HepG2 (cell line): Measurements from ENCODE around the gene RPL36AL. TPM values are rescaled to one million over a fixed set of nuclear protein-coding genes. Genes with fewer than 3 reads are reported as not detected.

Source experiments
- ATF1 ChIP-seq: IDR thresholded peaks from 2 replicates; pipeline ENCODE4 v1.6.1; 2016; ENCODE audit warnings: mild to moderate bottlenecking, control low read depth
- ATF3 ChIP-seq: sonication (generic); formaldehyde crosslinking; IDR thresholded peaks from 2 replicates; pipeline ENCODE4 v1.4.0; 2020; ENCODE audit warnings: missing genetic modification reagents
- BCL6 ChIP-seq: IDR thresholded peaks from 2 replicates; pipeline ENCODE4 v1.6.1; 2016; ENCODE audit warnings: missing genetic modification reagents, missing compliant biosample characterization
- CHD4 ChIP-seq: fragments of 200-600 bp; sonication (generic); IDR thresholded peaks from 2 replicates; pipeline ENCODE4 v1.7.0; 2017; ENCODE audit warnings: mild to moderate bottlenecking, low read length, borderline replicate concordance
- EED ChIP-seq: sonication (generic); formaldehyde crosslinking; IDR thresholded peaks from 2 replicates; pipeline ENCODE4 v1.5.0; 2020; ENCODE audit warnings: mild to moderate bottlenecking, missing genetic modification reagents
- HNF4A ChIP-seq: sonication (generic); formaldehyde crosslinking; IDR thresholded peaks from 2 replicates; pipeline ENCODE4 v1.4.0; 2020; ENCODE audit warnings: missing genetic modification reagents
- ISX ChIP-seq: sonication (generic); formaldehyde crosslinking; conservative IDR thresholded peaks from 2 replicates; pipeline ENCODE4 v1.5.0; 2020; ENCODE audit warnings: missing genetic modification reagents
- SAP130 ChIP-seq: IDR thresholded peaks from 2 replicates; pipeline ENCODE4 v1.6.1; 2016; ENCODE audit warnings: low read depth
- SSRP1 ChIP-seq: IDR thresholded peaks from 2 replicates; pipeline ENCODE4 v1.6.1; 2016; ENCODE audit warnings: control low read depth
- THAP11 ChIP-seq: IDR thresholded peaks from 2 replicates; pipeline ENCODE4 v1.6.1; 2016; ENCODE audit warnings: missing biosample characterization, missing genetic modification reagents
- TRIM22 ChIP-seq: fragments of 450-650 bp; IDR thresholded peaks from 2 replicates; pipeline ENCODE4 v1.6.1; 2017
- ZNF557 ChIP-seq: sonication (generic); formaldehyde crosslinking; IDR thresholded peaks from 2 replicates; pipeline ENCODE4 v1.4.0; 2020; ENCODE audit warnings: missing genetic modification reagents
- polyA plus RNA-seq, 8 experiments: library from polyadenylated mRNA; depleted of rRNA in 3 of 8; stranded (reverse) in 7 of 8; unstranded in 1 of 8; fragments of >200 nt; fragmentation: Illumina TruSeq in 4 of 8; extraction: Trizol in 4 of 8; gene quantifications; 2 replicates each; pipeline versions ENCODE4 v1.2.1 to v1.2.3, GENCODE V29; 2011 to 2016; ENCODE audit warnings: low read depth in 4 of 8, missing spikeins in 1 of 8, mixed read lengths in 1 of 8; ENCODE audit not compliant: insufficient read depth in 1 of 8
- total RNA-seq, 5 experiments: library from RNA; depleted of rRNA; stranded (reverse); fragments of >200 nt; fragmentation: Illumina TruSeq; extraction: Trizol; gene quantifications; 2 replicates each; pipeline ENCODE4 v1.2.3, GENCODE V29; 2016; ENCODE audit warnings: low read depth in 1 of 5
- TF ChIP-seq, protein P1 (sequence below): sonication (generic); formaldehyde crosslinking; IDR thresholded peaks from 2 replicates; pipeline ENCODE4 v1.4.0; 2020; ENCODE audit warnings: mild to moderate bottlenecking, missing genetic modification reagents
- TF ChIP-seq, protein P2 (sequence below): sonication (generic); formaldehyde crosslinking; IDR thresholded peaks from 2 replicates; pipeline ENCODE4 v1.9.0; 2021; ENCODE audit warnings: mild to moderate bottlenecking, missing genetic modification reagents
- TF ChIP-seq, protein P3 (sequence below): sonication (generic); formaldehyde crosslinking; IDR thresholded peaks from 2 replicates; pipeline ENCODE4 v1.4.0; 2020; ENCODE audit warnings: missing genetic modification reagents

The RPL36AL gene
- total and polyA plus RNA-seq, 2 of the 13 experiments (the other 11 are each of a cell fraction or from before 2014, with no cell fraction given), result 90.0 to 294 TPM

- no peak for TF ChIP-seq TRIM22
- no peak for TF ChIP-seq HNF4A (CRISPR knock-in tag)
- TF ChIP-seq SAP130 (CRISPR knock-in tag), result no peak
- TF ChIP-seq SSRP1 (CRISPR knock-in tag), result peak; percentile 92; the same call in 1 of the 2 replicates
- no peak for TF ChIP-seq BCL6 (CRISPR knock-in tag)
- TF ChIP-seq ISX, result no peak
- TF ChIP-seq THAP11 (CRISPR knock-in tag), result 0 out of 2 replicates have a peak, but pooled peaks have one; percentile 9
- TF ChIP-seq CHD4, result peak; percentile 68; the same call in 1 of the 2 replicates
- 0 out of 2 replicates have a peak, but pooled peaks have one; percentile 63 for TF ChIP-seq ZNF557 (CRISPR knock-in tag)
- TF ChIP-seq EED (CRISPR knock-in tag), result no peak
- no peak for TF ChIP-seq ATF3 (CRISPR knock-in tag)
- TF ChIP-seq, protein P1, sequence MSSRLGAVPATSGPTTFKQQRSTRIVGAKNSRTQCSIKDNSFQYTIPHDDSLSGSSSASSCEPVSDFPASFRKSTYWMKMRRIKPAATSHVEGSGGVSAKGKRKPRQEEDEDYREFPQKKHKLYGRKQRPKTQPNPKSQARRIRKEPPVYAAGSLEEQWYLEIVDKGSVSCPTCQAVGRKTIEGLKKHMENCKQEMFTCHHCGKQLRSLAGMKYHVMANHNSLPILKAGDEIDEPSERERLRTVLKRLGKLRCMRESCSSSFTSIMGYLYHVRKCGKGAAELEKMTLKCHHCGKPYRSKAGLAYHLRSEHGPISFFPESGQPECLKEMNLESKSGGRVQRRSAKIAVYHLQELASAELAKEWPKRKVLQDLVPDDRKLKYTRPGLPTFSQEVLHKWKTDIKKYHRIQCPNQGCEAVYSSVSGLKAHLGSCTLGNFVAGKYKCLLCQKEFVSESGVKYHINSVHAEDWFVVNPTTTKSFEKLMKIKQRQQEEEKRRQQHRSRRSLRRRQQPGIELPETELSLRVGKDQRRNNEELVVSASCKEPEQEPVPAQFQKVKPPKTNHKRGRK, result no peak
- peak; percentile 84 for TF ChIP-seq ATF1 (CRISPR knock-in tag)
- TF ChIP-seq, protein P2, sequence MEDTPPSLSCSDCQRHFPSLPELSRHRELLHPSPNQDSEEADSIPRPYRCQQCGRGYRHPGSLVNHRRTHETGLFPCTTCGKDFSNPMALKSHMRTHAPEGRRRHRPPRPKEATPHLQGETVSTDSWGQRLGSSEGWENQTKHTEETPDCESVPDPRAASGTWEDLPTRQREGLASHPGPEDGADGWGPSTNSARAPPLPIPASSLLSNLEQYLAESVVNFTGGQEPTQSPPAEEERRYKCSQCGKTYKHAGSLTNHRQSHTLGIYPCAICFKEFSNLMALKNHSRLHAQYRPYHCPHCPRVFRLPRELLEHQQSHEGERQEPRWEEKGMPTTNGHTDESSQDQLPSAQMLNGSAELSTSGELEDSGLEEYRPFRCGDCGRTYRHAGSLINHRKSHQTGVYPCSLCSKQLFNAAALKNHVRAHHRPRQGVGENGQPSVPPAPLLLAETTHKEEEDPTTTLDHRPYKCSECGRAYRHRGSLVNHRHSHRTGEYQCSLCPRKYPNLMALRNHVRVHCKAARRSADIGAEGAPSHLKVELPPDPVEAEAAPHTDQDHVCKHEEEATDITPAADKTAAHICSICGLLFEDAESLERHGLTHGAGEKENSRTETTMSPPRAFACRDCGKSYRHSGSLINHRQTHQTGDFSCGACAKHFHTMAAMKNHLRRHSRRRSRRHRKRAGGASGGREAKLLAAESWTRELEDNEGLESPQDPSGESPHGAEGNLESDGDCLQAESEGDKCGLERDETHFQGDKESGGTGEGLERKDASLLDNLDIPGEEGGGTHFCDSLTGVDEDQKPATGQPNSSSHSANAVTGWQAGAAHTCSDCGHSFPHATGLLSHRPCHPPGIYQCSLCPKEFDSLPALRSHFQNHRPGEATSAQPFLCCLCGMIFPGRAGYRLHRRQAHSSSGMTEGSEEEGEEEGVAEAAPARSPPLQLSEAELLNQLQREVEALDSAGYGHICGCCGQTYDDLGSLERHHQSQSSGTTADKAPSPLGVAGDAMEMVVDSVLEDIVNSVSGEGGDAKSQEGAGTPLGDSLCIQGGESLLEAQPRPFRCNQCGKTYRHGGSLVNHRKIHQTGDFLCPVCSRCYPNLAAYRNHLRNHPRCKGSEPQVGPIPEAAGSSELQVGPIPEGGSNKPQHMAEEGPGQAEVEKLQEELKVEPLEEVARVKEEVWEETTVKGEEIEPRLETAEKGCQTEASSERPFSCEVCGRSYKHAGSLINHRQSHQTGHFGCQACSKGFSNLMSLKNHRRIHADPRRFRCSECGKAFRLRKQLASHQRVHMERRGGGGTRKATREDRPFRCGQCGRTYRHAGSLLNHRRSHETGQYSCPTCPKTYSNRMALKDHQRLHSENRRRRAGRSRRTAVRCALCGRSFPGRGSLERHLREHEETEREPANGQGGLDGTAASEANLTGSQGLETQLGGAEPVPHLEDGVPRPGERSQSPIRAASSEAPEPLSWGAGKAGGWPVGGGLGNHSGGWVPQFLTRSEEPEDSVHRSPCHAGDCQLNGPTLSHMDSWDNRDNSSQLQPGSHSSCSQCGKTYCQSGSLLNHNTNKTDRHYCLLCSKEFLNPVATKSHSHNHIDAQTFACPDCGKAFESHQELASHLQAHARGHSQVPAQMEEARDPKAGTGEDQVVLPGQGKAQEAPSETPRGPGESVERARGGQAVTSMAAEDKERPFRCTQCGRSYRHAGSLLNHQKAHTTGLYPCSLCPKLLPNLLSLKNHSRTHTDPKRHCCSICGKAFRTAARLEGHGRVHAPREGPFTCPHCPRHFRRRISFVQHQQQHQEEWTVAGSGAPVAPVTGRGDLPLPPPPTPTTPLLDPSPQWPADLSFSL (CRISPR knock-in tag), result no peak
- TF ChIP-seq, protein P3, sequence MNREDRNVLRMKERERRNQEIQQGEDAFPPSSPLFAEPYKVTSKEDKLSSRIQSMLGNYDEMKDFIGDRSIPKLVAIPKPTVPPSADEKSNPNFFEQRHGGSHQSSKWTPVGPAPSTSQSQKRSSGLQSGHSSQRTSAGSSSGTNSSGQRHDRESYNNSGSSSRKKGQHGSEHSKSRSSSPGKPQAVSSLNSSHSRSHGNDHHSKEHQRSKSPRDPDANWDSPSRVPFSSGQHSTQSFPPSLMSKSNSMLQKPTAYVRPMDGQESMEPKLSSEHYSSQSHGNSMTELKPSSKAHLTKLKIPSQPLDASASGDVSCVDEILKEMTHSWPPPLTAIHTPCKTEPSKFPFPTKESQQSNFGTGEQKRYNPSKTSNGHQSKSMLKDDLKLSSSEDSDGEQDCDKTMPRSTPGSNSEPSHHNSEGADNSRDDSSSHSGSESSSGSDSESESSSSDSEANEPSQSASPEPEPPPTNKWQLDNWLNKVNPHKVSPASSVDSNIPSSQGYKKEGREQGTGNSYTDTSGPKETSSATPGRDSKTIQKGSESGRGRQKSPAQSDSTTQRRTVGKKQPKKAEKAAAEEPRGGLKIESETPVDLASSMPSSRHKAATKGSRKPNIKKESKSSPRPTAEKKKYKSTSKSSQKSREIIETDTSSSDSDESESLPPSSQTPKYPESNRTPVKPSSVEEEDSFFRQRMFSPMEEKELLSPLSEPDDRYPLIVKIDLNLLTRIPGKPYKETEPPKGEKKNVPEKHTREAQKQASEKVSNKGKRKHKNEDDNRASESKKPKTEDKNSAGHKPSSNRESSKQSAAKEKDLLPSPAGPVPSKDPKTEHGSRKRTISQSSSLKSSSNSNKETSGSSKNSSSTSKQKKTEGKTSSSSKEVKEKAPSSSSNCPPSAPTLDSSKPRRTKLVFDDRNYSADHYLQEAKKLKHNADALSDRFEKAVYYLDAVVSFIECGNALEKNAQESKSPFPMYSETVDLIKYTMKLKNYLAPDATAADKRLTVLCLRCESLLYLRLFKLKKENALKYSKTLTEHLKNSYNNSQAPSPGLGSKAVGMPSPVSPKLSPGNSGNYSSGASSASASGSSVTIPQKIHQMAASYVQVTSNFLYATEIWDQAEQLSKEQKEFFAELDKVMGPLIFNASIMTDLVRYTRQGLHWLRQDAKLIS (CRISPR knock-in tag), result no peak
Measured at GRCh38 chr14:49586673-49587460, 33.6 kb downstream of the RPL36AL start (continued).
